ENCODE results near the gene MIF.
A peak's percentile ranks its signal among the peaks of the same experiment; 100 is the strongest.
"Not testable (repeated sequence)": the region's sequence is repeated elsewhere in the genome, so short reads cannot be mapped to it uniquely, and the experiment has no call there.

MIF gene

DNA sequence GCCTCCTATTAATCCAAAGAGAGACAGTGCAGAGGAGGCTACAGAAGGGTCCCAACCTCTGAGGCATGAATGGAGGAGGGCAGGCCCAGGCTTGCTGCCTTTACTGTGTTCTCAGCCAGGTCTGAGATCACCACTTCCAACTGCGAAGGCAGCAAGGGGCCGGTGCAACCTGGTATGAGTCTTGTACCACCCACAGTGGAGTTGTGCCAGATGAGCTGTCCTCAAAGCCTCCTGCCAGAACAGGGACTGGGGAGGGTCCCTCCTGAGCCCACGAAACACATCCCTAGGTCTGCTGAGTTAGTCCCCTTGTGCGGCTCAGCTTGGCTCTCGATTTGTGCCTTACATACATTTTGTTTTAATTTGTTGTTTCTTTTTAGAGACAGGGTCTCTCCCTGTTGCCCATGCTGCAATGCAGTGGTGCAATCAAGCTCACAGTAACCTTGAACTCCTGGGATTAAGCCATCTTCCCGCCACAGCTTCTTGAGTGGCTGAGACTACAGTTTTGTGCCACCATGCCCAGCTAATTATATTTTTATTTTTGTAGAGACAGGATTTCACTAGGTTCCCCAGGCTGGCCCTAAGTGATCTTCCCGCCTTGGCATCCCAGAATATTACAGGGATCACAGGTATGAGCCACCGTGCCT lies 9.3 kb downstream of the MIF start:
- no peak for DNase-seq (ENCODE audit: low read depth in 2 of 2)

DNA sequence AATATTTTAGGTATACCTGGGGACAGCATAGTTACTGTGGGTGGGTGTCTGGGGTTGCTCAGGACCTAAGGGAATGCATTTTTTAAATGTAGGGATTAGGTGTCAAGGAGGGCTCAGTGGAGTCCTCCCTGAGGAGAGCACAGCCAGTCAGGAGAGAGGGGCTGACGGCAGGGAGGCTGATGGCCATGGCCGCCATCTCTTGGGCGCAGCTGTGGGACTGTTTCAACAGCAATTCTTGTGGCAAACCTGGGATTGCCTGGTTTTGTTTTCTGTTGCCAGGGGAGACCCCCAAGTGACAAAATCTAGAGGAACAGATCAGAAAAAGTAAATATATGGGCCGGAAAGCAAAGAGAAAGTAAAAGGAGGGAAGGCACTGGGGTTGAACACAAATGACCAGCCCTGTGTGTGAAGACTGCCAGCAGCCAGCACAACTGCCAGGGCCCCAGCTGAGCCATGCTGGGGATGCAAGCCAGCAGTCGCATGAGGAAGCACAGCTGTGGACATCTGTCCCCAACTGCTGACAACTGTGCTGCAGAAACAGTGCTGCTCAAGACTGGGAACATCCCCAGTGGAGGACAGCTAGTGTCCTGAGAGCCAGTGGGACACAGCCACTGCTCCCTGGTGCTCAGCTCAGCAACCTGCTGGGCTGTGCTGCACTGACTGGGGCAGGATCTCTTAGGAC lies 10.5 kb downstream of the MIF start:
- no peak for DNase-seq (ENCODE audit: low read depth in 2 of 2)

DNA sequence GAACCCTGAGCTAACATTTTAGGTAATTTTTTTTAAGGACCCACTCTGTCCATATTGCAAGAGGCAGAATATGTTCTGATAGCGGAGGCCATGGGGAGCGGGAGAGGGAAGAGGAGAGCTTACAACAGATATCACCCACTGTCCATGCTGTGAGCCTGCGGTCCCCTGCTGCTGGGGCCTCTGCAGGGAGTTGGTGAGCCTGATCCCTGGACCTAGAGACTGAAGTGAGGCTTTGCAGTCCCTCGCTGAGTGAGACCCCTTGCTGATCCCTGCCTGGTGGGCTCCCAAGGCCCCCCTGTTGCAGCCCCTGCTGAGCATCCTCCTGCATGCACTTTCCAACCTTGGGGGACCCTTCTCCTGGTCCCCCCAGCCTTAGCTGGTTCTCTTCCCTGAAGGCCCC lies 12.5 kb downstream of the MIF start:
- DNase-seq (ENCODE audit: low read depth in 2 of 2) = no peak

DNA sequence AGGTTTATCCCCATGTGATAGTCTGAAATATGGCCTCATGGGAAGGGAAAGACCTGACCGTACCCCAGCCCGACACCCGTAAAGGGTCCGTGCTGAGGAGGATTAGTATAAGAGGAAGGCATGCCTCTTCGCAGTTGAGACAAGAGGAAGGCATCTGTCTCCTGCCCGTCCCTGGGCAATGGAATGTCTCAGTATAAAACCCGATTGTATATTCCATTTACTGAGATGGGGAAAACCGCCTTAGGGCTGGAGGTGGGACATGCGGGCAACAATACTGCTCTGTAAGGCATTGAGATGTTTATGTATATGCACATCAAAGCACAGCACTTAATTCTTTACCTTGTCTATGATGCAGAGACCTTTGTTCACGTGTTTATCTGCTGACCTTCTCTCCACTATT lies 13.2 kb downstream of the MIF start:
- DNase-seq (ENCODE audit: low read depth in 2 of 2) = not testable (repeated sequence)

DNA sequence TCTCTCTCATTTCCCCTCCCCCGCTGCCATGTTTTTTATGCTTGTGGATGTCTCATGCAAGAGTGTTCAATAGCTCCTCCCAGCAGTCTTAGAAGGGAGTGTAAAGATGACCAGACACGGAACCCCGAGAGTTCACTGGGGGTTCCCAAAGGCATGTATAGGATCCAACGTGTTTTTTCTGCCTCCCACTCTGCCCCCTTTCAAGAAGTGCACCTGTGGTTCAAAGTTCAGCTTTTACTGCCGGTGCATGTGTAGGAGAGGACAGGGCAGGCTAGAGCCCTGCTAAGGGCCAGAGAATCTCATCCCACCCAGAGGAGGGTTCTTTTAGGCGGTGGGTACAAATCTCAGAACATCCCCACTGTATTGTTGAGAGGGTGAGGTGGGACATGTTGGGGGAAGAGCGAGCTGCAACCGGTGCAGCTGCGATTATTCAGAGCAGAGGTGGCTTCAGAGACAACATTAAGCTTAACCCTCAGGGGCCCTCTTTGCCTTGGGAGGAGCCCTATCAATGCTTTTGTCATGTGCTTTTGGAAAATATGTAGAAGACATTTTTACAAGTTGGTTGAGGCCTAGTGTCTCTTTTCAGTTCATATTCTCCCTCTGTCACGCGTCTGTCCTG lies 14.5 kb downstream of the MIF start:
- DNase-seq (ENCODE audit: low read depth in 2 of 2) = no peak

DNA sequence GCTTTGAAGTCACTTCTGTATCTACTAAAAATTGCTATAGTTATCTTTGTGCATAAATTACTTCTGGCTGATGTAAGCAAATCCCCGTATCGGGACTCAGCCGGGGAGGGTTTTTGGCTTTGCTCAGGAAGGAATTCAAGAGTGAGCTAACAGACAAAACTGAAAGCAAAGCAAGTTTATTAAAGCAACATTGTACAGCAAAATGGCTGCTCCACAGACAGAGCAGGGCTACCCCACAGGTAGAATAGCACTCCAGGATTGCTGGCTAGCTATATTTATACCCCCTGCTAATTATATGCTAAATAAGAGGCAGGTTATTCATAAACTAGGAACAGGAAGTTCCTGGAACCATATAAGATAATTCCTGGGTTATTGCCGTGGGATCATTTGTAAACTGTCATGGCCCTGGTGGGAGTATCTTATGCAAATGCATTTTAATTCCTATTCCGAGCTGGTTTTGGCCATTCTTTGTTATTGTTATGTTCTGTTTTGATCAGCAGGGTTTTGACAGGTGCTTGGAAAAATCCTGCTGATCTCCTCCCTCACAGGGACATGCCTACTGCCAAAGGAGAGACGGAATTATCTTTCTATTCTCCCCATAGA lies 15.2 kb downstream of the MIF start:
- no peak for DNase-seq (ENCODE audit: low read depth in 2 of 2)

DNA sequence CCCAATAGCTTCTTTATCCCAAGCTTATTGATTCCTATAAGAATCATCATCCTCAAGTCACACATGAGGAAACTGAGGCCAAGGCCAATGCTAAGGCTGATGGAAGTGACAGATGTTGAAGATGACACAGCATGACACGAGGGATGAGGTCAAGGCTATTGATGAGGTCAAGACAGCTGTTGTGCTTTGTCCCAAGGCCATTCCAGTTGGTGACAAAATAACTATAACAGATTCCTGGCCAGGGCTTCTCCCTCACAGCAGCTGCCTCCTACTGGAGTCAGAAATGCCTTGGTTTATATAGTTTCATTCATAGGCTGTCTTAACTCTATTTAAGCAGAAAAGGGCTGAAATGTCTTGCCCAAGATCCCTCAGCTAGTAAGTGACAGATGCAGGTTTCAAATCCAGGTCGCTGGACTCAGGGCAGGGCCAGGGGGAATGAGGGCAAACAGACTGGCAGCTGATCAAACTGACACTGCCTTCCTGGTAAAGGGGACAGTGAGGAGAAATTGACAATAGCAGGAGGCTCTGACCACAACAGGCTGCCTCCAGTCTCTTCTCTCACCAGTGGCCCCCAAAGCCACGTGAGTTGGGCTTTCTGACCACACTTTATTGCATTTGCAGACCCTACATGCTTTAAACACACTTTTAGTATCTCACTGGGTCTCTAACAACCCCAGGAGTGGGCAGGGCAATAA lies 16.5 kb downstream of the MIF start:
- DNase-seq (ENCODE audit: low read depth in 2 of 2) = no peak

DNA sequence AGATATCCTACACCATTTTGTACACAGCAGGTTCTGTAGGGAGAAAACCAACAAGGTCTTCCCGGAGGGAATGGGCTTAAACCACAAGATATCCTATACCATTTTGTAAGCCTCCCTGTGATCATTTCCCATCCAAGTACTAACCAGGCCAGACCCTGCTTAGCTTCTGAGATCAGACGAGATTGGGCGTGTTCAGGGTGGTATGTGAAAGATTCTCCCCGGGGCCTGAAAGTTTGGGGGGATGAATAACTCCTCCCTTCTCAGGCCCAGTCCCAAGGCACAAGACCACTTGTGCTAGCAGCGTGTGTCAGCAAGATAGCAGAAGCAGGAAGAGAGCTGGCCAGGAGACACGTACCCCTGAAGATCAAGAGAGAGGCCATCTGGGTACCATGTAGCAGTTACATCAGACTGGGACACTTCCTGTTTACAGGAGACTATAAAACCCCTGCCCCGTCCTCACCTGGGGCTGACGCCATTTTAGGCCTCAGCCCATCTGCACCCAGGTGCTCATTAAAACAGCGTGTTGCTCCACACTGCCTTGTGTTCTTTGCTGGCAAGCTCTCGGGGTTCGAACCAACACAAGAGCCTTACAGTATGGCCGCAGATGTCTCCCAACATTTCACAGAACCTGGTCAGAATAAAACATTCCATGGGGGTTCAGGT lies 17.3 kb downstream of the MIF start:
- no peak for DNase-seq (ENCODE audit: low read depth in 2 of 2)

DNA sequence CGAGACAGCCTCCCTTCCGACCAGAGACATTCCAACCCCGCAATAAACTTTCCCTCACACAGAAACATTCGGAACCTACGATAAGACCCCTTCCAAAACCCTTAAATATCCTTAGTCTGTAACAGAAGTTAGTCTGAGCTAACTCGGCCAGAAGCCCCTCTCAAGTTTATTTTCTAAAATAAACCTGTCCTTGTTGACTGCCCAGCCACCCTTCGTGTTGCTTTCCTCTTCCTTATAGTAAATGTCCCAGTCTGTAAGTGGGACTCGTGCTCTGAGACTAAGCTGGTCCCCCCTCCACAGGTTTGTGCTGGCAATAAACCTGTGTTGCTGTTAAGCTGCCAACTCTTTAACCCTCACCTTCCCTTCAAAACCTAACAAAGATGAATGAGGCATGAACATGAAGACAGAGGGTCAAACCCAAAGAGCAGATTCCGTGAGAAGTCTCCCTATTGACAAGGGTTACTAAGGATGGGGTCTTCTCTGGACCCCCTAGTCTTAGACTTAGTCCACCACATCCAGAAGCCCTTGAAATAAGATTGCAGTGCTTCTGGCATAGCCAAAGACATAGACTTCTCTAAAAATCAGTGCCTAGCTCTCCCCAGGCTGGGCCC lies 18.2 kb downstream of the MIF start:
- DNase-seq (ENCODE audit: low read depth in 2 of 2) = no peak

DNA sequence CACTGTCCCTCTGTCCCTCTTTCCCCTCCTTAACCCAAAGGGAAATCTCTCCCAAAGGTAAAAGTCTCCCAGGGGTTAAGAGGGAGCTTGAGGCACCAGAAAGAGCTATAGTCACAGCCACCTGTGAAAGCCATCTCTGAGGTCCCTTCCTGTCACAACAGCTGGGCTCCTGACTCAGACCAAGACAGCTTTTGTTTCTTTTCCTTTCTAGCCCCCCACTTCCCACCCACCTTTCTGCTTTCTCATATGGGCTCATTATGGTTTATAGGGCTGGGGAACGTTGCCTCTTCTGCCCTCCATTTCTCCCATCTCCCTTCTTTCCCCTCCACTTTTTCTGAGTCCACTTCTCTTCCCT lies 19.1 kb downstream of the MIF start:
- no peak for DNase-seq (ENCODE audit: low read depth in 2 of 2)

DNA sequence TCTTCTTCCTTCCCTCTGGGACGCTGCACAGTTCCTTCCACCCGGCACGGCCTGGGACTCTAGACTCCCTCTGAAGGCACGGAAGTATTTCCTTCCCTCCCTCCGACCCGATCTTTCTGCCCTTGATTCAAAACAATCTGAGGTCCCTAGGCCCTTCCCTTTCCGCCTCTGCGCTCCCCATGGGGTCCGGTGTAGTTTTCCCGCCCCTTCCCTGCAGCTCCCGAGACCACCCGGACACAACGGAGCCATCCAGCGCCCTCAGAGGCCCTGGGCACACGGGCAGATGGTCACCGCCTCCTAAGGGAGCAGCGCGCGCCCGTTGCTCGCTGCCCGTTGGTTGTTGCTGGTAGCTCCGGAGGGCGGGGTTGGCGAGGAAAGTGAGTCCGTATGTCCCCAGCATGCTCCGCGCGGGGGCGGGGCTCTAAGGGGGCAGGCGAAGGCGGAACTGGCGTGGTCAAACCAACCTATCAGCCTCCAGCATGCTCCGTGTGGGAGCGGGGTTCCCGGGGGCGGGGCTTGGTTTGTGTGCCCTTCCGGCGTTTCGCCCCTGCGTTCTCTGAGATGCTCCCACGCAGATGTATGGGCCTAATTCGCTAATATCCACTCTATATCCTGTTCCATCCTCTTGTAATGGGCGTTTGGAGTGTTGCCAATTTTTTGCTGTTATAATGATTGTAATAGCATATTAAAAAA lies 19.6 kb downstream of the MIF start:
- peak; percentile 95 to 98 for DNase-seq (ENCODE audit: low read depth in 2 of 2)

DNA sequence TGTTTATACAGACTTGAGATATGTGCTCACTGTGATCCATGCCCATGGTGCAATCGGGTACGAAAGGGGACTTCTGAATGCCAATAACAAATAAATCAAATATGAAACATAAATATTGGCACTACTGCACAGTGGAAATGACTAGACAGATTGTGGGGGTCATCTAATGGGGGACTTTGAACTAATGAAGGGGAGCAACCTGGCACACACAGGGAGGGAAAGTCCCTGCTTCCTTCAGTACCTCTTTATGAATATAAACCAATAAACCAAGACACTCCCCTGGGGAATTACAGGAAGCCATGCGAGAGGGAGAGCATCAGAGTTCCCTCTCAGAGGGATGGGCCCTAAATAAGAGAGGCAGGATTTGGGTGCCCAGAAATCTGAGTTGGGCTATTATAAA lies 21.1 kb downstream of the MIF start:
- DNase-seq (ENCODE audit: low read depth in 2 of 2) = no peak

DNA sequence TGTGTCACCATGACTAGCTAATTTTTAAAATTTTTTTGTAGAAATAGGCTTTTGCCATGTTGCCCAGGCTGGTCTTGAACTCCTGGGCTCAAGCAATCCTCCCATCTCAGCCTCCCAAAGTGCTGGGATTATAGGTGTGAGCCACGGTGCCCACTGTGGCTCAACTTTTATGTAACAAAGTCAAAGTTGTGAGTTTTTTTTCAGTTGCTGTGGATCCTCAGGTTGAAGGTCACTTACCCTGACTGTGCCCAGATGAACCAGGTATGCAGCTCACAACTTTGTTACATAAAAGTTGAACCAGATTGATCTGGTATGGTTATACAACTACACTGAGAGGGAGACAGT lies 26.1 kb downstream of the MIF start:
- DNase-seq (ENCODE audit: low read depth in 2 of 2) = not testable (repeated sequence)

DNA sequence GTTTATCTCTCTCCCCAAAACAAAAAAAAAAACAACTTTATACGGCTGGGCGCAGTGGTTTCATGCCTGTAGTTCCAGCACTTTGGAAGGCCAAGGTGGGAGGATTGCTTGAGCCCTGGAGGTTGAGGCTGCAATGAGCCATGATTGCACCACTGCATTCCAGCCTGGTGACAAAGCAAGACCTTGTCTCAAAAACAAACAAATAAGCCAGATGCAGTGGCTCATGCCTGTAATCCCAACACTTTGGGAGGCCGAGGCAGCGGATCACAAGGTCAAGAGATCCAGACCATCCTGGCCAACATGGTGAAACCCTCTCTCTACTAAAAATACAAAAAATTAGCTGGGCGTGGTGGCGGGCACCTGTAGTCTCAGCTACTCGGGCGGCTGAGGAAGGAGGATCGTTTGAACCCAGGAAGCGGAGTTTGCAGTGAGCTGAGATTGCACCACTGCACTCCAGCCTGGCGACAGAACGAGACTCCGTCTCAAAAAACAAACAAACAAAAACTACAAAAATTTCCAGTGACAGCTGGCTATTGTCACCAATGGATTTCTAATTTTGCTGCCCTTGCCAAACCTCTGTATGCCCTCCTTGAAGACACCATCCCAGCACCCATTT lies 27.5 kb downstream of the MIF start:
- DNase-seq (ENCODE audit: low read depth in 2 of 2) = not testable (repeated sequence)

DNA sequence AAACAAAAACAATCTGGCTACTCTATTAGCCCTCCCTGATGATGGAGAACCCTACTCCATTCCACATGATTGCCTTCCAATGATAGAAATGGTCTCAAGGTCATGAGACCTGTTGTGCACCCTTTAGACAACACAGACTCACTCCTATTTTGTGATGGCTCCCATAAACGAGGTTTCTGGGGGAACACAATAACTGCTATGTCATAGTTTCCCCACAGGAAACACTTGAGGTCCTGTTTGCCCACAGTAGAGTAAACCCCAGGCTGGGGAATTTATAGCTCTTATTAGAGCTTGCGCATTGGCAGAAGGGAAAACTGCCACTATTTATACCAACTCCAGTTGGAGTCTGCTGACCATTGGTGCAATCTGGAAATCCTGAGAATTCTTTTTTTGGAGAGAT lies 28.7 kb downstream of the MIF start:
- DNase-seq (ENCODE audit: low read depth in 2 of 2) = no peak

DNA sequence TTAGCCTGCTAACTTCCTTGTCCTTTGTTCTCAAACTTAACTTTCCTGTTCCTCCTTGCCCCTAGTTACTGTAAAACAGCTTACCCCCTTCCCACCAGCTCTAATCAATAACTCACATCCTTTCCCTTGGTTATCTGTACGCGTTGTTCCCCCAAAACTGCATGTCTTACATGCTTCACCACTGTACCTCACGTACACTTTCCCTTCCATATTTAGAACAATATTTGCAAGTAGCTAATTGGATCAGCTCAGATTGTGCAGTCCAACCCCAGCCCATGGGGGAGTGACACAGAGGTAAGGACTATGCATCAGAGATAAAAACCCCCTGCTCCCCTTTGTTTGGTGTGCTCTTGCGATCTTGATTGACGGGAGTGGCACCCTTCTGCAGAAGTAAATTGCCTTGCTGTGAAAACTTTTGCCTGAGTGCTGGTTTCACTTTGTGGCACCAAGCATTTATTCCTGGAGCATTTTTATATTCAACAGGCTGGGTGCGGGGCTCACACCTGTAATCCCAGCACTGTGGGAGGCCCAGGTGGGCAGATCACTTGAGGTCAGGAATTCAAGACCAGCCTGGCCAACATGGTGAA lies 30.9 kb downstream of the MIF start:
- DNase-seq (ENCODE audit: low read depth in 2 of 2) = no peak

DNA sequence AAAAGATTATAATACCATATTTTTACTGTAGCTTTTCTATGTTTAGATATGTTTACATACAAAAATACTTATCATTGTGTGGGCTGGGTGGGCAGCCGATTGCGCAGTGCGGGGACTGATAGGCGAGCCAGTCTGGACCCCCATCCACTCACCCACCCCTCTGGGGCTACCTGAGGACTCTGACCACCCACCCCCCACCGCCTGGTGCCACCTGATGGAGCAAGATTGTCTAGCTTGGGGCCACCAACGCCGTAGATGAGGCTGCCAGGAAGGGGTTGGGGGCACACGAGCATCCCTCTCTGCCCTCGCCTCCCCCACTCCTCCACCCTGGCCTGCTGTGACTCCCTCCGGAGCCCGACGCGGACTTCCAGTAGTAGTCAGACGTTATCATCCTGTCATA lies 32.4 kb downstream of the MIF start:
- DNase-seq (ENCODE audit: low read depth in 2 of 2) = no peak

DNA sequence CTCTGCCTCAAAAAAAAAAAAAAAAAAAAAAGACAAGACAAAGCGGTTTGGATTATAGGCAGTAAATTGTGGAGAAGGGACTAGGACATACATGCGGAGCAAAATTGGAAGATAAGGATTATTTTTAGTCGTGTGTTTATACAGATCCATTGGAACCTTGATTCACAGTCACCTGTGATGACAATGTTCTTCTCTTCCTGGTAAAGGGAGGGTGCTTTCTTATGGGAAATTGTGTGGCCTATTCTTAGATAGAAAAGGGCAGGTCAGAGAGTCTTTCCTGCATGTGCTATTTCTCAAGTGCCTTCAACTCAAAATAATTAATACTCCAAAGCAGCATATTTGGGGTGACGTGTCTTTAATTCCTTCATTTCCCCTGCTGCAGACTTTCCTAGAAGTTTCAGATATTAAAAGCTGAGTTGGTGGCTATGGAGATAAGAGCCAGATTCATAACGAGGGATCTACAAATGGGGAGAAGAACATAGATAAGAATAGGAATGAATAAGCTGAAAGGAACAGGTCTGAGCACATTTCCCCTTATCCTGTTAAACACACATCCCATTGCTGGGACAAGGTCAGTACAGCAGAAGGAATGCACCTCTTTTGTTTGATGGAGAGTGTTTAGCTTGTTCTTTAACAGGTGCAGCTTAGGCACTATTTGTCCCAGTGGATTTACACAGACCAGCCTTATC lies 44.3 kb downstream of the MIF start:
- no peak for DNase-seq (ENCODE audit: low read depth in 2 of 2)

DNA sequence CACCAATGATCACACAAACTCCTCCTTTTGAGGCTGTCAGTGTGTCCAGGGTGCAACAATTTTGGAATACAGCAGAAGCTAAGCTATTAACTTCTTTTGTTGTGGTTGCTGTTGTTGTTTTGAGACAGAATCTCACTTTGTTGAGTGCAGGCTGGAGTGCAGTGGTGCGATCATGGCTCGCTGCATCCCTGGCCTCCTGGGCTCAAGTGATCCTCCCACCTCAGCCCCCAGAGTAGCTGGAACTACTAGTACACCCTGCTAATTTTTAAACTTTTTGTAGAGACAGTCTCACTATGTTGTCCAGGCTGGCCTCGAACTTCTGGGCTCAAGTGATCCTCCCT lies 44.8 kb downstream of the MIF start:
- DNase-seq (ENCODE audit: low read depth in 2 of 2) = no peak

DNA sequence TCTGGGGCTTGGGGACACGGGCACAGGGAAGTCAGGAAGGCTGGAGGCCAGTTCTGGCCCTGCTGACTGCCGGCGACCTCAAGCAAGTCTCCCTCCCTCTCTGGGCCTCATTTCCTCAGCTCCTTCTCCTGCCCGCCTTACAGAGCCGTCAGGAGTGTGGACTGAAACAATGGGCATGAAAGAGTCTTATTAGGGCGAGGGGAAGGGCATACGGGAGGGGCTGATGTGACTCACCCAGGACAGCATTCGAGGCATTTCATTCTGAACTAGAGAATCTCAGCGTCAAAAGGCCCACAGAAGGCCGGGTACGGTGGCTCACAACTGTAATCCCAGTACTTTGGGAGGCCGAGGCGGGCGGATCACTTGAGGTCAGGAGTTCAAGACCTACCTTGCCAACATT lies 46.0 kb downstream of the MIF start:
- DNase-seq (ENCODE audit: low read depth in 2 of 2) = not testable (repeated sequence)
